ENCODE results near the gene NEIL3. TPM values are rescaled to one million over a fixed set of nuclear protein-coding genes. Genes with fewer than 3 reads are reported as not detected.
A peak's percentile ranks its signal among the peaks of the same experiment; 100 is the strongest.
"Not testable (repeated sequence)": the region's sequence is repeated elsewhere in the genome, so short reads cannot be mapped to it uniquely, and the experiment has no call there.

The NEIL3 gene
- polyA plus RNA-seq, 4 donors: 5.7 to 7.0 (median 6.0) TPM

- DNase-seq (ENCODE audit: low read depth in 4 of 4, low spot score in 2 of 4): no peak
These were observed 8.5 kb upstream of the NEIL3 start for GRCh38 chr4:177301126-177301639.

- no peak for DNase-seq (ENCODE audit: low read depth in 4 of 4, low spot score in 2 of 4)
These were observed 7.1 kb upstream of the NEIL3 start for GRCh38 chr4:177302371-177303100.

- no peak for DNase-seq (ENCODE audit: low read depth in 4 of 4, low spot score in 2 of 4)
These were observed 5.6 kb upstream of the NEIL3 start for GRCh38 chr4:177304094-177304493.

- not testable (repeated sequence) for DNase-seq (ENCODE audit: low read depth in 4 of 4, low spot score in 2 of 4)
These were observed 4.8 kb upstream of the NEIL3 start for GRCh38 chr4:177304864-177305263.

- DNase-seq (ENCODE audit: low read depth in 4 of 4, low spot score in 2 of 4): no peak
These were observed 1.5 kb upstream of the NEIL3 start for GRCh38 chr4:177308125-177308524.

GRCh38 chr4:177308847-177309521, 690 bp upstream of the NEIL3 start:
- DNase-seq (ENCODE audit: low read depth in 4 of 4, low spot score in 2 of 4): no peak

- no peak for DNase-seq (ENCODE audit: low read depth in 4 of 4, low spot score in 2 of 4)
These were observed 1.9 kb downstream of the NEIL3 start for GRCh38 chr4:177311589-177311988.

- no peak for DNase-seq (ENCODE audit: low read depth in 4 of 4, low spot score in 2 of 4)
These were observed 3.6 kb downstream of the NEIL3 start for GRCh38 chr4:177313263-177313662.

- DNase-seq (ENCODE audit: low read depth in 4 of 4, low spot score in 2 of 4): no peak
These were observed 6.2 kb downstream of the NEIL3 start for GRCh38 chr4:177315767-177316464.

GRCh38 chr4:177320721-177321120, 11.0 kb downstream of the NEIL3 start:
- DNase-seq (ENCODE audit: low read depth in 4 of 4, low spot score in 2 of 4): no peak

GRCh38 chr4:177321647-177322046, 12.0 kb downstream of the NEIL3 start:
- DNase-seq (ENCODE audit: low read depth in 4 of 4, low spot score in 2 of 4): no peak

- no peak for DNase-seq (ENCODE audit: low read depth in 4 of 4, low spot score in 2 of 4)
These were observed 12.6 kb downstream of the NEIL3 start for GRCh38 chr4:177322266-177322665.

GRCh38 chr4:177322881-177323280, 13.2 kb downstream of the NEIL3 start:
- no peak for DNase-seq (ENCODE audit: low read depth in 4 of 4, low spot score in 2 of 4)

GRCh38 chr4:177323416-177323815, 13.7 kb downstream of the NEIL3 start:
- DNase-seq (ENCODE audit: low read depth in 4 of 4, low spot score in 2 of 4): no peak

GRCh38 chr4:177332119-177332518, 22.4 kb downstream of the NEIL3 start:
- DNase-seq (ENCODE audit: low read depth in 4 of 4, low spot score in 2 of 4): no peak

- DNase-seq (ENCODE audit: low read depth in 4 of 4, low spot score in 2 of 4): peak in 3 of 4 donors; percentile 5 to 11 (median 10)
These were observed 30.1 kb downstream of the NEIL3 start for GRCh38 chr4:177339477-177340374.

GRCh38 chr4:177348348-177348747, 38.7 kb downstream of the NEIL3 start:
- no peak for DNase-seq (ENCODE audit: low read depth in 4 of 4, low spot score in 2 of 4)

GRCh38 chr4:177349191-177349590, 39.5 kb downstream of the NEIL3 start:
- no peak for DNase-seq (ENCODE audit: low read depth in 4 of 4, low spot score in 2 of 4)

GRCh38 chr4:177351622-177352244, 42.1 kb downstream of the NEIL3 start:
- no peak for DNase-seq (ENCODE audit: low read depth in 4 of 4, low spot score in 2 of 4)

- DNase-seq (ENCODE audit: low read depth in 4 of 4, low spot score in 2 of 4): no peak
These were observed 46.5 kb downstream of the NEIL3 start for GRCh38 chr4:177356206-177356605.

Data from left renal cortex interstitium (tissue), 4 donors.